Amygdala (tissue), 56 donors: Measurements from ENCODE around the gene HTR3B.

Experiments used
- DNase-seq, 56 donors: peaks; one replicate each; lab custom pipeline; 2025; lab: John Stamatoyannopoulos, UW

Gene HTR3B

DNA sequence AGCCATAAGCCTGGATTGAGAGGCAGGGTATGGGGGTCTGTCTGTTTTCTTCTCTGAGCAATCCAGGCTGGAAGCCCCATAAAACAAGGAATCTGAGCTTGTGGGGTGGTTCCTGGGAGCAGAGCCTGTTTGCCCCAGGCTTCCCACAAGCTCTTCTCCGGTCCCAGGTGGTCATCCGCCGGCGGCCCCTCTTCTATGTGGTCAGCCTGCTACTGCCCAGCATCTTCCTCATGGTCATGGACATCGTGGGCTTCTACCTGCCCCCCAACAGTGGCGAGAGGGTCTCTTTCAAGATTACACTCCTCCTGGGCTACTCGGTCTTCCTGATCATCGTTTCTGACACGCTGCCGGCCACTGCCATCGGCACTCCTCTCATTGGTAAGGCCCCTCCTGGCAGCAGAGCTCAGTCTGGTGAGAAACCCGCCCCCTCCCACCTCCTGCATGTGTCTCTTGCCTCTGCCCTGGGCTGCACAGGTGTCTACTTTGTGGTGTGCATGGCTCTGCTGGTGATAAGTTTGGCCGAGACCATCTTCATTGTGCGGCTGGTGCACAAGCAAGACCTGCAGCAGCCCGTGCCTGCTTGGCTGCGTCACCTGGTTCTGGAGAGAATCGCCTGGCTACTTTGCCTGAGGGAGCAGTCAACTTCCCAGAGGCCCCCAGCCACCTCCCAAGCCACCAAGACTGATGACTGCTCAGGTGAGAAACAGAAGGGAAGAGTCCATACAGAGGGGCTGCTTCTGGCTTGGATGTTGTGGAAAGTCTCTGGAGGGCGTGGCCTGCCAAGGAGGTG is 82.0 kb downstream of the HTR3B start:
- no peak for DNase-seq

DNA sequence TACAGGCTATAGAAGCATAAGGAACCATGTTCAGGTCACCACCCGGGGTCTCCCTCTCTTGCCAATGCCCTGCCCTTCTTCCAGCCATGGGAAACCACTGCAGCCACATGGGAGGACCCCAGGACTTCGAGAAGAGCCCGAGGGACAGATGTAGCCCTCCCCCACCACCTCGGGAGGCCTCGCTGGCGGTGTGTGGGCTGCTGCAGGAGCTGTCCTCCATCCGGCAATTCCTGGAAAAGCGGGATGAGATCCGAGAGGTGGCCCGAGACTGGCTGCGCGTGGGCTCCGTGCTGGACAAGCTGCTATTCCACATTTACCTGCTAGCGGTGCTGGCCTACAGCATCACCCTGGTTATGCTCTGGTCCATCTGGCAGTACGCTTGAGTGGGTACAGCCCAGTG is 84.8 kb downstream of the HTR3B start:
- no peak for DNase-seq

- no peak for DNase-seq
Observed at GRCh38 chr11:113989916-113990315, 85.3 kb downstream of the HTR3B start.

DNA sequence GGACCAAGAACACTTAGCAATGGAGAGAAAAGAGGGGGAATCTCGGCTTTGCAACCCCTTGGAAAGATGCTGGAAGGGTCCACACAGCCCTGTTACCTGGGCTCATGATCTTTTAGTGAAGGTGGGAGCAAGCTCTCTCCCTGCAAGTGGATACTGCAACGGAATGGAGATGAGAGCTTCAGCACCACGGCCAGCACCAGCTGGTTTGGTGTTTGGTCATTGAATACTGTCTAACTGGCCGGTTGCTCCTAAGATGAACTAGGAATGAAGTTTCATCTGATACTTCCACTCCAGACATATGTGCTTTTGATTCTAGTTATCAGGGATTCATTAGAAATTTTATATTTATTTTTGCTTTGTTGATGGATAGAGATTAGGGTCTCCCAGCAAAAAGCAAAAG is 86.6 kb downstream of the HTR3B start:
- no peak for DNase-seq

DNA sequence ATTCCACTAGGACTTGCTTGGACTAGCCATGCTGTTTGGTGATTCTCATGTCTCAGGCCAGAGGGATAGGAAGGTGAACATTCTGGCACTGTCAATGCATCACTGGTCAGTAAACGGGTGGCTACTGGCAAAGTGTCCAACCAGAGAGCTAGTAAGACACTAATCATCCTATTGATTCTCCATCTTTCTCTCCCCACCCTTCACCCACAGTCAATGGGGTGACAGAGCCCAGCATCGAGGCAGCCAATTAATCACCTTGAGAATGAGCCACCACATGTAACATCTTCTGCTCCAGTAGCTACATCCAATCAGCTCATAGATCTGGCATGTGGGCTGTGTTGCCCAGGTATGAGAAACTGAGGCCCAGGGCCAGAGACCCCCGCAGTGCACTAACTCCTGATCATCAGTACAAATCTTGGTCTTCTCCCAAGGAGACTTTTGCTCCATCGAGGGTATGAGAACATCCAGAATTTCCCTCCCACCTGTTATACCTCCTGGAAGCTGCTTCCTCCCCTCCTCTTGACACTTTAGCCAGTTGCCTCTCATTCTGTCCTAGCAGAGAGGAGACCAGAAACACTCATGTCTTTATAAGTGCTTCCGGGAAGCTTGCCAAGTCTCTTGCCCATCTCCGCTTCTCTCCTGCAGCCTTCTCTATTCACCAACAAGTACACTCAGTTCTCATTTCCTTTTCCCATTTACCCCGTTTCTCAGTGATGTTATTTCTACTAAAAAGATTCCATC is 87.3 kb downstream of the HTR3B start:
- peak in 3 of 56 donors; percentile 3 to 19 (median 7) for DNase-seq

DNA sequence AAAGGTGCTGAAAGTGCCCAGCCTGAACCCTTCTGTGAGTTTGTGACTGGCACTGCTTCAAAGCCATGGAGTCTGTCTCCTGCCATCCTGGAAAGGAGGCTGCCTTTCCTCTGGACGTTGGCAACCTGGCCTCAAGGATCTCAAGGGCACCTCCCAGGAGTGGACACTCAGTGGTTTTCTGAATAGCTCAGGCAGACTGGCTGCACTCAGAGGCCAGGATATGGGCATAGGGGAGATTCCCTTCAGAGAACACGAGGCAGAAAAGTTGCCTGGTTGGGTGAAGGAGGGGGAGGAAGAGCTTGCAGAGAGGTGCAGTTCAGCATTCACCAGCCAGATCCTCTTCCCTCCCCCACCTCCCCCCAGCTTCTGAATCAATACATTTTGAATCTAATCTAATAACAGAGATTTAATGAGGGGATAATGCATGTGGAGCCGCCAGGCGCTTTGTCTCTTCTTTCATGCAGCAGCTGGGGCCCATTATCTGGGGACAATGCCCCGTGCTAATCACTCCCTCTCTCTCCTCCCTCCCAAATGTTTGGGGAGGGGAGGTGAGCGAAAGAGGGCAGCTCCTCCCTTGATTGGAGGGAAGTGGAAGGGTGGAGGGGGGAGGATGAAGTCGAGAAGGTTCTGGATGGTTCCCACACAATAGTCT is 88.0 kb downstream of the HTR3B start:
- DNase-seq, result peak in 6 of 56 donors; percentile 5 to 37 (median 9)

DNA sequence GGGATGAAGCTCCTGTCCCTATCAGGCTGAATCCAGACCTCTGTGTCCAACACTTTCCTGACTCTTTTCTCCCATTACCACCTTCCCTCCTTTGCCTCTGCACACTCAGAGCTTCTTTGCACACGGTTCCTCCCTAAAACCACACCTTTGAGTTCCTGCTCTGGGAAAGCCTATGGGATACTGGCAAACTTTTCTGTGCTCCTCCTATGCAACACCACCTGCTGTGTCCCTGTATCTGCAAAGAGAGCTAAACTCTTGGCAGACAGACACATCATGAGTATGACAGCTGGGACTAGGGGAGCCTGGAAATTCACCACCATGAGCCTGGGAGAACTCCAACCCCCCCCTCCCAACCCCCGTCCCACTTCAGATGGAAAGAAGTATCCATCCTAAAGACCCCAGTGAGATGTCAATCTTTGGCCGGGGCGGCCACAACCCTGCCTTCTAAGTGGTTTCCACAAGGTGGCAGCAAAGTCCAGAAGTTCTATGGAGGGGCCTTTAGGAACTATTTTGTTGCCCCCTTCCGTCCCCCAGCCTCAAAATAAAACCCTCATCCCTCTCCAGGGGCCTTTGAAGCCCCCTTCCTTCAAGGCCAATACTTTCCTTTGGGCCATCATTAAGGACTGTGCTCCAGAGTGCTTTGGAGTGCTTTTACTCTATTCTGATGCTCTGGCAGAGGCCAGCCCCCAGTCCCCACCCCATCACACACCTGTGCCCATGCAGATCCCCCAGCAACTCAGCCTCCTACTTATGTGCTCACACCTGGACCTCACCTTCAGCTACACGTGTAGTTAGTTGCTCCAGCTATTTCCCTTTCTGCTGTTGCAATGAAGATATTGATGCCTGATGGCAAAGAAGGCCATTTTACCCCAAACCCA is 89.7 kb downstream of the HTR3B start:
- DNase-seq, result peak in 10 of 56 donors; percentile 1 to 27 (median 8)
